Activated CD4-positive, alpha-beta T cell treated with anti-CD3 and anti-CD28 coated beads, Interleukin-2, Interleukin-6, amounts not matched to agents 100 ng/mL and 50 ng/mL, durations not matched to agents 16 hours and 8 hours (primary cell): Measurements from ENCODE around the gene KANK3.
"Not testable (repeated sequence)": the region's sequence is repeated elsewhere in the genome, so short reads cannot be mapped to it uniquely, and the experiment has no call there.

ENCODE experiments used
- DNase-seq: peaks from one replicate; pipeline ENCODE4 v3.0.0-alpha.2; 2020

KANK3 gene

DNA sequence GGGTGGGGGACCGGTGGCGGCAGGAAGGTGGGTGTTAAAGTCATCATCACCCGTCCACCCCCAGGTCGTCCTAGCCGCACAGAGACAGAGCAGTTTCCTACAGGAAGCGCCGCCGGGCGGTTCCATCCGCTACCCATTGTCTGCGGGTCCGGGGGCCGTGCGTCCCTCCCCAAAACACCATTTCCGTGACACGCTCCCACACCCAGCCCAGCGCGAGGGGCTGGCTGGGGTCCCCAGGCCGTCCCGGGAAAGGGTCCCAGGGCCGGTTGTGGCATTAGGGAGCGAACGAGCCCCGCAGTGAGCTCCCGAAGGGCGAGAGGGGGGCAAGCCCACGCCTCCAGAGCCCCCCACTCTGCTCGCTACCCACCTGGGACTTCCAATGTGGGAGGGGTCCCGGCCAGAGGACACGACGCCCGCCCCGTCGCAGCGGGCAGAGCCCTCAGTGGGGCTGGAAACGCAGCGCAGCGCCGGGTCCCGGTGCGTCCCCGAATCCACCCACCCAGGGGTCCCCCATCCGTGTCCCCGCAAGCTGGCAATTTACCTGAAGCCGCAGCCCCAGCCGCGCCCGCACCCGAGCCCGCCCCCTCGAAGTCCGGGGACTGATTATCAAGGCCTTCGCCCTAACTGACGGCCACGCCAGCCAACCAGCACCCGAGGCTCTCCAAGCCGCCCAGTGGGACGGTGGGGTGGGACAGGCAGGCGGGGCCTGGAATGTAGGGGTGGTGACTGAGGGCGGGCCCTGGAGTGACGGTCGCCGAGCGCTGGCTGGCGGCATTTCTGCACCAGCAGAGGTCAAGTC is at the start of gene KANK3:
TSS of gene KANK3 (minus strand) at position 579 of the 799 bp plus-strand sequence. CDS start 5,434 bp downstream, outside the sequence.
- peak; percentile 96 for DNase-seq

DNA sequence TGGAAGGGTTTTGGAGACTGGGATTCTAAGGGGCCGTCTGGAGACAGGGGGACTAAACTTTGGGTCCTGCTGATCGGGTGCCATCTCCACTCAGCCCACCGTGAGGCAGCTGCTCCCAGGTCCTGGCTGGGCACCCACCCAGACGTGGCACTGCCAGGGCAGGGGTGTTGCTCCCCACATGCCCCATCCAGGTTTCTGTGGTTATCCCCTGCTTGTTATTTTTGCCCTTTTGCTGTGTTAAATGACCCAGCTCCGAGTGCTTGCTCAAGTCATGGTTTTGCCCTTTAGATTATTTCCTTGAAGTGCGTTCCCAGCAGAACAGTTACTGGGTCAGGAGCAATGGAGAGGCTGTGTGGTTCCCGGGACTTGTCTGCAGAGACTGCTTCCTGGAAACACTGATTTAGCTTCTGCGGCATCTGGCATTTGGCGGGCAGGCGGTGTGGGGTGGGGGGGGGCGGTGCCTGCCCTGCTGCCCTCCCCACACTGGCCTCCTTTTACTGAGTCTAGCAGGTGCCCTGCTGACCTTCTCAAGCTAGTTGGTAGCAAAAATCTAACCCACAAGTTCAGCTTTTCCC is 49.0 kb upstream of the KANK3 start:
- DNase-seq = no peak

DNA sequence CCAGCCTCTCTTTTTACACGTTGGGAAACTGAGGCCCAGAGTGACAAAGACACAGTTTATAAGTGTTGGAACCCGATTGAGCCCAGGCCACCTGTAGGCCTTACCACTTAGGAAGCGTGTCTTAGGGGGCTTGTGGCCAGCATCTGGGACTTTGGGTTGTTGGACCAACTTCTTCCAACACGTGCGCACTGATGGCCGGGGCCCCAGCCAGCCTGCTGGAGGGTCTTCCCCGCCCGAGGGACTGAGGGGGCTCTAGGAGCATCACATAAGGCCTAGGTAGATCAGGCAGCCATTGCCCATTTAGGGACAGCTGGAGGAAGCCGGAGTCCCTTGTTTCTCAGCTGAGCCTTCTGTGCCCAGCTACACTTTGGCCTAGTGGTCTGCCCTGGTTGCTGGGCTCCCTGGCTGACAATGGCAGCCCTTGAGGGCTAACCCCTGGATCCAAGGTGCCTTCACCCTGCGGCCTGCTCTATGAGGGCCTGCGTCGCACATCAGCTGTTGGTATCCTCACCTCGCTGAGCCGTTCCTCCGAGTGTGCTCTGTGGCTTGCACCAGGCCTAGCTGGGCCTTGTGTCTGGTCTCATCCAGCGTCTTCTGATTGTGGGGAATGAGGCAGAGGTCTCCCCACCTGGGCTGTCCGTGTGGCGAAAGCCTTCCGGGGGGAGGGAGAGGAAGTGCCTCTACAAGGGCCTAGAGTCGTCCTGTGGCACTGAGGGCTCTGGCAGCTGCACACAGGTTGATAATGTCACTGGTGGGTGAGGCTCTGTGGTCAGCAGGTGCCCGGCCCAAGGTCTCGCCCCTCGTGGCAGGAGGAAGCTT is 48.3 kb upstream of the KANK3 start:
- no peak for DNase-seq

DNA sequence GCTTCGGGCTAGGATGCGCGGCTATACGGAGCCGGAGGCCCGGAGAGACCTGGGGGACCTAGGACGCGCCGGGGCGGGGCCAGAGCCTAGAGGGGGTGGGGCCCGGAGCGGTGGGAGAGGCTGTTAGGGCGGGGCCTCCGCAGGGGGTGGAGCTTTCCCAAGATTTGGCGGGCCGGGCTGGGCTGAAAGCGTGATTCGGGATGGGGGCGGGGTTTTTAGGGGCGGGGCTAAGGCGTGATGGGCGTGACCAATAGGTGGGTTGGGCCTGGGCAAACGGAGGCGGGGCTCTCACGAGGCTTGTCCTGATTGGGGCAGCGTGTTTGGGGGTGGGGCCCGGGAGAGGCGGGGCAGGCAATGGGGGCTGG is 47.5 kb upstream of the KANK3 start:
- DNase-seq = peak; percentile 97

DNA sequence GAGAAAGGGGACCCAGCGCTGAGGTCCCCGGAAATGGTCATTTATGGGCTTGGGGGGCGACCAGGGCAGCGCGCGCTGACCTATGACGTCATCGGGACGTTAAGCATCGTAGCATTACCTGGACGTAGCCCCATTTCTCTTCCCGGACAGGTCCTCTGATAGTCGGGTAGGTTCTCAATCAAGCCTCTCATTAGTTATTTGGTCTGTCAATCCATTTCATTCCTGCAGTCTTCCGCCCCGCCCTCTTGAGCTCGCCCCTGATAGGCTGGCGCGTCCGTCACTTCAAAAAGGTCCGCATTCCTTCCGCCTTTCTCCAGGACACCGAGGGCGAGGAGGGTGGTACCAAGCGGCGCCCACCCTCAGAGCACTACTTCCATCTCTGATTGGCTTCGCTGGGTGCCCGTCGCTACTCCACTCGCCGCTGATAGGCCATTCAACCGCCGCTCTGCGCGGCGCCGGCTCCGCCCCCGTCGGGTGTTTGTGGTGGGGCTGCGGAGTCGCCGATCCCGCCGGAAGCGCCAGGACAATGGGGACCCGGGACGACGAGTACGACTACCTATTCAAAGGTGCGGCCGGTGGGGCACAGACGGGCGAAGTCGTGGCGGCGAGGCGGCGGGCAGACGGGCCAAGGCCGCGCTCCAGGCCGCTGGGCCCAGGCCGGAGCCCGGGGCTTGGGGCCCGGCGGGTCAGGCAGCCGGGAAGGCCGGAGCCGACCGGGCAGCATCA is 47.0 kb upstream of the KANK3 start, which contains the start of gene RAB11B:
TSS of gene RAB11B (plus strand) at position 470 of the 726 bp plus-strand sequence. CDS start at position 527, 57 bp downstream.
- DNase-seq = peak; percentile 99

DNA sequence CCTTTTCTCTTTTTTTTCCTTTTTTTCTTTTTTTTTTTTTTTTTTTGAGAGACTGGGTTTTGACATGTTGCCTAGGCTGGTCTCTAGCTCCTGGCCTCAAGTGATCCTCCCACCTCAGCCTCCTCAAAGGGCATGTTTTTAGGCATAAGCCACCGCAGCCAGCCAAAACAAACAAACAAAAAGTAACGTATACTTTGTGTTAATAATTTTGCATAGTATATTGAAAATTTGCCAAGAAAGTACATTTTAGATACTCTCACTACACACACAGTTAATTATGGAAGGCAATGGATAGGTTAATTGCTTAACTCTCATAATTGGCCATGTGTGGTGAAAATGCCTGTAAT is 45.5 kb upstream of the KANK3 start:
- DNase-seq = no peak

DNA sequence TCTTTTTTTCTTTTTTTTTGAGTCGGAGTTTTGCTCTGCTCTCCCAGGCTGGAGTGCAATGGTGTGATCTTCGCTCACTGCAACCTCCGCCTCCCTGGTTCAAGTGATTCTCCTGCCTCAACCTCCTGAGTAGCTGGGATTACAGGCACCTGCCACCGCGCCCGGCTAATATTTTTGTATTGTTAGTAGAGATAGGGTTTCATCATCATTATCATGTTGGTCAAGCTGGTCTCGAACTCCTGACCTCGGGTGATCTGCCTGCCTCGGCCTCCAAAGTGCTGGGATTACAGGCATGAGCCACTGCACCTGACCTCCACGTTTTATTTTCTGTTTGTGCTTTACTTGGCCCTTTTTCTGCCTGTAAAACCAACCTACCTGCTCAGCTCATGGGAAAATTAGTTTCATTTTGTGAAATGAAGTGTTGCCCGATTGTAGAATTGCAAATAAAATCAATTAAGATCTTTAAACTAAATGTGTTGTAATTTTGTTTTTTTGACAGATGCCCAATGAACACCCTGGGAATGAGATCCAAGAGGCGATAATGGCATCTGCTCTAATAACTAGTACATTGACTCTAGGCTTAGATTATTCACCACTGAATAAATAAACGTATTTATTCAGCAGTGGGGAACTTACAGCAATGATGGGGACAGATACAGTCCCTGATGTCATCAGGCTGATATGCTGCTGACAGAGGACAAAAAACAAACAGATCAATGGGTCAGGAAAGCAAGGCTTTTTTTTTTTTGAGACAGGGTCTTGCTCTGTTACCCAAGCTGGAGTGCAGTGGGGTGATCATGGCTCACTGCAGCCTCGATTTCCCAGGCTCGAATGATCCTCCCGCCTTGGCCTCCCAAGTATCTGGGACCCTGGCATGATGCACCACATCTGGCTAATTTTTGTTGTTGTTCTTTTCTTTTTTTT is 44.9 kb upstream of the KANK3 start:
- DNase-seq = no peak

DNA sequence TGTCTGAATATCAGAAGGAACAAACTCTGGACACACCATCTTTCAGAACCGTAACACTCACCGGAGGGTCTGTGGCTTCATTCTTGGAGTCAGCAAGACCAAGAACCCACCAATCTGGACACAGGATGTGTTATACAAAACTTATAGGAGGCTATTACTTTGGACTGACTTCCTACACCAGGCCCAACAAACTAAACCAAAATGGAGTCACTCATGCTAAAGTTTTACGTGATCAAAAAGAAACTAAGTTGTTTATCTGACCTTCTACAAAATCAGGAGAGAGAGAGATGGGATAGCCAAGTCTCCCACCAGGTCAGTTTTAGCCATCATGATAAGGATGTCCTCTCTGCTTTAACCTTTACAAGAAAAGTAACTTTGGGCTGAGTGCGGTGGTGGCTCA is 43.9 kb upstream of the KANK3 start:
- no peak for DNase-seq

DNA sequence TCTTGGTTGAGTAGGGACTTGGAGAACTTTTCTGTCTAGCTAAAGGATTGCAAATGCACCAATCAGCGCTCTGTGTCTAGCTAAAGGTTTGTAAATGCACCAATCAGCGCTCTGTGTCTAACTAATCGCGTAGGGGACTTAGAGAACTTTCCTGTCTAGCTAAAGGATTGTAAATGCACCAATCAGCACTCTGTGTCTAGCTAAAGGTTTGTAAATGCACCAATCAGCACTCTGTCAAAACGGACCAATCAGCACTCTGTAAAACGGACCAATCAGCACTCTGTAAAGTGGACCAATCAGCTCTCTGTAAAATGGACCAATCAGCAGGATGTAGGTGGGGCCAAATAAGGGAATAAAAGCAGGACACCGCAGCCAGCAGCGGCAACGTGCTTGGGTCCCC is 43.4 kb upstream of the KANK3 start:
- not testable (repeated sequence) for DNase-seq

DNA sequence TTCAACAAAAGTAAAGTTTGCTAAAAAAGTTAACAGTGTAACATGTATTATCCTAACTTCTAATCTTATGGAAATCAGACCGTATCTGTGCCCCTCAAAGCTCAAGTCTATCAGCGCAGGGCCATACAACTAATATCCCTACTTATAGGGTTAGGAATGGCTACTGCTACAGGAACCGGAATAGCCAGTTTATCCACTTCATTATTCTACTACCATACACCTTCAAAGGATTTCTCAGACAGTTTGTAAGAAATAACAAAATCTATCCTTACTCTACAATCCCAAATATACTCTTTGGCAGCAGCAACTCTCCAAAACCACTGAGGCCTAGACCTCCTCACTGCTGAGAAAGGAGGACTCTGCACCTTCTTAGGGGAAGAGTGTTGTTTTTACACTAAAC is 42.5 kb upstream of the KANK3 start:
- DNase-seq = not testable (repeated sequence)

DNA sequence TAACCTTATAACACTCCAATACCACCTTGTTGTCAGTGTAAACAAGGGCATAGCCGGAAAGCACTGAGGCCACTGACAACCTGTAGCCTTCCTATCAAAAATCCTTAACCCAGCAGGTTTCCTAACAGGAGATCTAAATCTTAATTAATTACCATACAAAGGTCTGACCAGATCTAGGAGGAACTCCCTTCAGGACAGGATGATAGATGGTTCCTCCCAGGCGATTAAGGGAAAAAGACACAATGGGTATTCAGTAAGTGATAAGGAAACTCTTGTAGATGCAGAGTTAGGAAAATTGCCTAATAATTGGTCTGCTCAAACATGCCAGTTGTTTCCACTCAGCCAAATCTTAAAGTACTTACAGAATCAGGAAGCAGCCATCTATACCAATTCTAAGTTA is 42.0 kb upstream of the KANK3 start:
- DNase-seq = not testable (repeated sequence)

DNA sequence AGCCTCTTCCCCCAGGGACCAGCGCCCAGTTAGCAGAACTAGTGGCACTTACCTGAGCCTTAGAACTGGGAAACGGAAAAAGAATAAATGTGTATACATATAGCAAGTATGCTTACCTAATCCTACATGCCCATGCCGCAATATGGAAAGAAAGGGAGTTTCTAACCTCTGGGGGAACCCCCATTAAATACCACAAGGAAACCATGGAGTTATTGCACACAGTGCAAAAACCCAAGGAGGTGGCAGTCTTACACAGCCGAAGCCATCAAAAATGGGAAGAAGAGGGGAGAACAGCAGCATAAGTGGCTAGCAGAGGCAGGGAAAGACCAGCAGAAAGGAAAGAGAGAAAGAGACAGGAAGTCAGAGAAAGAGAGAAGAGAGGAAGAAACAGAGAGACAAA is 41.5 kb upstream of the KANK3 start:
- not testable (repeated sequence) for DNase-seq

DNA sequence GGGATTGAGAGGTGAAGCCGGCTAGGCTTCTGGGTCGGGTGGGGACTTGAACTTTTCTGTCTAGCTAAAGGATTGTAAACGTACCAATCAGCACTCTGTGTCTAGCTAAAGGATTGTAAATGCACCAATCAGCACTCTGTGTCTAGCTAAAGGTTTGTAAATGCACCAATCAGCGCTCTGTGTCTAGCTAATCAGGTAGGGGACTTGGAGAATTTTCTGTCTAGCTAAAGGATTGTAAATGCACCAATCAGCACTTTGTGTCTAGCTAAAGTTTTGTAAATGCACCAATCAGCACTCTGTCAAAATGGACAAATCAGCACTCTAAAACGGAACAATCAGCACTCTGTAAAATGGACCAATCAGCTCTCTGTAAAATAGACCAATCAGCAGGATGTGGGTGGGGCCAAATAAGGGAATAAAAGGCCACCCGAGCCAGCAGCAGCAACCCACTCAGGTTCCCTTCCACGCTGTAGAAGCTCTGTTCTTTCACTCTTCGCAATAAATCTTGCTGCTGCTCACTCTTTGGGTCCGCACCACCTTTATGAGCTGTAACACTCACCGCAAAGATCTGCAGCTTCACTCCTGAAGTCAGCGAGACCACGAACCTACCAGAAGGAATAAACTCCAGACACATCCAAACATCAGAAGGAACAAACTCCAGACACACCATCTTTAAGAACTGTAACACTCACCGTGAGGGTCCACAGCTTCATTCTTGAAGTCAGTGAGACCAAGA is 36.3 kb upstream of the KANK3 start:
- not testable (repeated sequence) for DNase-seq

DNA sequence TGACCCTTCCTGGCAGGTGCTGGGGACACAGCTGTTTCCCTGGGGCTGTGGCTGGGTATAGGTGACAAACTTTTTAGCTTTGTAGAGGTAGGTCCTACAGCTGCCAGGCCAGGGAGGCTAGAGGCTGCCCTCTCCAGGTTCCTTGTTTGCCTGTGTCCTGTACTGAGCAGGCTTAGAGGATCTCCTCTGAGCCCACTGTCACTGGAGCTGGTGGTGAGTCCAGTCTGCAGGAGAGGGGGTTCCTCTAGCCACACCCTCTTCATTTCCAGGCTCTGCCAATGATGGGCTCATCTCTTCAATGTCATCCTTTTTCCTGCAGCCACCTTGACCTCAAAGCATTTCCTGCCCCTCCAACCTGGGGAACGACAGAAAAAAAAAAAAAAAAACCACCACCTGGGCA is 34.5 kb upstream of the KANK3 start:
- DNase-seq = no peak

DNA sequence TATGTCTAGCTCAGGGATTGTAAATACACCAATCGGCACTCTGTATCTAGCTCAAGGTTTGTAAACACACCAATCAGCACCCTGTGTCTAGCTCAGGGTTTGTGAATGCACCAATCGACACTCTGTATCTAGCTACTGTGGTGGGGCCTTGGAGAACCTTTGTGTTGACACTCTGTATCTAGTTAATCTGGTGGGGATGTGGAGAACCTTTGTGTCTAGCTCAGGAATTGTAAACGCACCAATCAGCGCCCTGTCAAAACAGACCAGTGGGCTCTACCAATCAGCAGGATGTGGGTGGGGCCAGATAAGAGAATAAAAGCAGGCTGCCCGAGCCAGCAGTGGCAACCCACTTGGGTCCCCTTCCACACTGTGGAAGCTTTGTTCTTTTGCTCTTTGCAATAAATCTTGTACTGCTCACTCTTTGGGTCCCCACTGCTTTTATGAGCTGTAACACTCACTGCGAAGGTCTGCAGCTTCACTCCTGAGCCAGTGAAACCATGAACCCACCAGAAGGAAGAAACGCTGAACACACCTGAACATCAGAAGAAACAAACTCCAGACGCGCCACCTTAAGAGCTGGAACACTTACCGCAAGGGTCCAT is 33.4 kb upstream of the KANK3 start:
- DNase-seq = not testable (repeated sequence)

DNA sequence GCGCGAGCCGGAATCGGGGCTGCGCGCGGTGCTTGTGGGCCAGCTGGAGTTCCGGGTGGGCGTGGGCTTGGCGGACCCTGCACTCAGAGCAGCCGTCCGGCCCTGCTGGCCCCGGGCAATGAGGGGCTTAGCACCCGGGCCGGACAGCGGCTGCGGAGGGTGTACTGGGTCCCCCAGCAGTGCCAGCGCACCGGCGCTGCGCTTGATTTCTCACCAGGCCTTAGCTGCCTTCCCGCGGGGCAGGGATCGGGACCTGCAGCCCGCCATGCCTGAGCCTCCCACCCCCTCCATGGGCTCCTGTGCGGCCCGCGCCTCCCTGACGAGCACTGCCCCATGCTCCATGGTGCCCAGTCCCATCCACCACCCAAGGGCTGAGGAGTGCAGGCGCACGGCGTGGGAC is 32.7 kb upstream of the KANK3 start:
- not testable (repeated sequence) for DNase-seq

DNA sequence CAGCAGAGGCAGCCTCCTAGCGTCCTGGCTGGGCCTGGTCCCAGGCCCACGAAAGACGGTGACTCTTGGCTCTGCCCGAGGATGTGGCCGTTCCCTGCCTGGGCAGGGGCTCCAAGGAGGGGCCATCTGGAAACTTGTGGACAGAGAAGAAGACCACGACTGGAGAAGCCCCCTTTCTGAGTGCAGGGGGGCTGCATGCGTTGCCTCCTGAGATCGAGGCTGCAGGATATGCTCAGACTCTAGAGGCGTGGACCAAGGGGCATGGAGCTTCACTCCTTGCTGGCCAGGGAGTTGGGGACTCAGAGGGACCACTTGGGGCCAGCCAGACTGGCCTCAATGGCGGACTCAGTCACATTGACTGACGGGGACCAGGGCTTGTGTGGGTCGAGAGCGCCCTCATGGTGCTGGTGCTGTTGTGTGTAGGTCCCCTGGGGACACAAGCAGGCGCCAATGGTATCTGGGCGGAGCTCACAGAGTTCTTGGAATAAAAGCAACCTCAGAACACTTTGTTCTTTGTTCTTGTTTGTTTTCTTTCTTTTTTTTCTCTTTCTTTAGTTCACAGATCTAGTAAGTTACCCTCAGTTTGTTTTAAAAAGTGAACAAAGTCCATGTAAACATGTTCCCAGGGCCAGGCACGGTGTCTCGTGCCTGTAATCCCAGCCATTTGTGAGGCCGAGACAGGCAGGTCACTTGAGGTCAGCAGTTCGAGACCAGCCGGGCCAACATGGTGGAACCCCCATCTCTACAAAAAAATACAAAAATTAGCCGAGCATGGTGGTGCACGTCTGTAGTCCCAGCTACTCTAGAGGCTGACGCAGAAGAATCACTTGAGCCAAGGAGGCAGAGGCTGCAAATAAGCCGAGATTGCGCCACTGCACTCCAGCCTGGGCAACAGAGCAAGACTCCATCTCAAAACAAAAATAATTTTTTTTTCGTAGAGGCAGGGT is 31.1 kb upstream of the KANK3 start:
- DNase-seq = no peak

DNA sequence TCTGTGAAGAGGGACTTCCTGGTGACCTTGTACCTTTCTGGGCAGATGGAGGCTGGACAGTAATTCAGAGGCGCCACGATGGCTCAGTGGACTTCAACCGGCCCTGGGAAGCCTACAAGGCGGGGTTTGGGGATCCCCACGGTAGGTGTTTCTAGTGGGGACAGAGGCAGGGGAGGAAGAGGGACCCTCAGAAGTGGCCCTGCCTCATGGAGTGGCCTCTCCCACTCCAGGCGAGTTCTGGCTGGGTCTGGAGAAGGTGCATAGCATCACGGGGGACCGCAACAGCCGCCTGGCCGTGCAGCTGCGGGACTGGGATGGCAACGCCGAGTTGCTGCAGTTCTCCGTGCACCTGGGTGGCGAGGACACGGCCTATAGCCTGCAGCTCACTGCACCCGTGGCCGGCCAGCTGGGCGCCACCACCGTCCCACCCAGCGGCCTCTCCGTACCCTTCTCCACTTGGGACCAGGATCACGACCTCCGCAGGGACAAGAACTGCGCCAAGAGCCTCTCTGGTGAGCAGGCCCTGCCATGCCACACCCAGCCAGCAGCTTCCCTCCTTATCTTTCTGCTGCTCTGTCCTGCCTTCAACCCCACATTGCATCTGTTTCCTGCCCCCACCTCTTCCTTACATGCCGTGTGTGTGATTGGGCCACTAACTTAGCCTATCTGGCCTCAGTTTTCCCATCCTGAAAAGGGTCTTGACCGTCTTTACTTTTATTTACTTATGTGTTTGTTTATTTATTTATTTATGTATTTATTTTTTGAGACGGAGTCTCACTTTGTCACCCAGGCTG is 28.1 kb upstream of the KANK3 start:
- no peak for DNase-seq
